ENCODE measurements around the gene GRPEL1.
"Not testable (repeated sequence)": the region's sequence is repeated elsewhere in the genome, so short reads cannot be mapped to it uniquely, and the experiment has no call there.

GRPEL1 gene

DNA sequence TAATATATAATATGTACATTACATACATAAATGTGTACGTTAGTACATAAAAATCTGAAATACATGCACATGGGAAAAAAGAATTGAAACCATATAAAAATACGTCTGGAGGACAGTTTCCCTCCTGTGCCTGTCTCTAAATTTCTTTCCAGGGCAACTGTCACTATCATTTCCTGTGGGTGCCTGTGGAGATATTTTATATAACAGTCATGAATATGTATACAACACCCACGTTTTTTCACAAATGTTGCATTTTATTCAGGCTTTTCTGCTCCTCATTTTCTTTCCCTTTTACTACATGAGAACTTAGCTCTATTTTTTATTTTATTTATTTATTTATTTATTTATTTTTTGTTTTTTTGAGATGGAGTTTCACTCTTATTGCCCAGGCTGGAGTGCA, 24.2 kb upstream of the GRPEL1 start:
- no peak for DNase-seq (ENCODE audit: low read depth)

- DNase-seq (ENCODE audit: low read depth), result no peak
Measured at GRCh38 chr4:7089213-7089986, 21.5 kb upstream of the GRPEL1 start.

GRCh38 chr4:7087036-7087435, 19.2 kb upstream of the GRPEL1 start:
- no peak for DNase-seq (ENCODE audit: low read depth)

DNA sequence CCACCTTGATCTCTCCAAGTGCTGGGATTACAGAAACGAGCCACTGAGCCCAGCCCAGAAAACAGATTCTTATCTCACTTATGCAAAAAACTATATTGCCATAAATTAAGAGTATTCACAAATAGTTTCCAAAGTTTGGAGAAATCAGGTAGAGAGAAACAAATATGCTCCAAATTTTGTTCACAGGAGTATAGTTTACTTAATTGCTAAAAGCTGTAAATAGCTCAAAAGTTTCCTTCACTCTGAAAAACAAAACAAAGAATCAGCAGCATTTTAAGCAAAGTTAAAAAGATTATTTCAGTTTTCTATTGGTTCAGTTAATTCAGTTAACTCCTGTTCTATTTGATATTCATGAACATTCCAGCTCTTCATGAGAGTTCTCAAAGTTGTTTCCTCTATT, 18.5 kb upstream of the GRPEL1 start:
- no peak for DNase-seq (ENCODE audit: low read depth)

- not testable (repeated sequence) for DNase-seq (ENCODE audit: low read depth)
Measured at GRCh38 chr4:7084564-7084961, 16.7 kb upstream of the GRPEL1 start.

- no peak for DNase-seq (ENCODE audit: low read depth)
Measured at GRCh38 chr4:7083597-7084563, 16.0 kb upstream of the GRPEL1 start.

DNA sequence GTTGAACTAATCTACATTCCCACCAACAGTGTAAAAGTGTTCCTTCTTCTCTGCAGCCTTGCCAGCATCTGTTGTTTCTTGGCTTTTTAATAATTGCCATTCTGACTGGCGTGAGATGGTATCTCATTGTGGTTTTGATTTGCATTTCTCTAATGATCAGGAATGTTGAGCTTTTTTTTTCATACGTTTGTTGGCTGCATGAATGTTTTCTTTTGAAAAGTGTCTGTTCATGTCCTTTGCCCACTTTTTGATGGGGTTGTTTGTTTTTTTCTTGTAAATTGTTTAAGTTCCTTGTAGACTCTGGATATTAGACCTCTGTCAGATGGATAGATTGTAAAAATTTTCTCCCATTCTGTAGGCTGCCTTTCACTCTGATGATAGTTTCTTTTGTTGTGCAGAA, 12.0 kb upstream of the GRPEL1 start:
- DNase-seq (ENCODE audit: low read depth), result not testable (repeated sequence)

GRCh38 chr4:7079483-7079882, 11.6 kb upstream of the GRPEL1 start:
- DNase-seq (ENCODE audit: low read depth), result not testable (repeated sequence)

GRCh38 chr4:7078025-7078424, 10.2 kb upstream of the GRPEL1 start:
- no peak for DNase-seq (ENCODE audit: low read depth)

DNA sequence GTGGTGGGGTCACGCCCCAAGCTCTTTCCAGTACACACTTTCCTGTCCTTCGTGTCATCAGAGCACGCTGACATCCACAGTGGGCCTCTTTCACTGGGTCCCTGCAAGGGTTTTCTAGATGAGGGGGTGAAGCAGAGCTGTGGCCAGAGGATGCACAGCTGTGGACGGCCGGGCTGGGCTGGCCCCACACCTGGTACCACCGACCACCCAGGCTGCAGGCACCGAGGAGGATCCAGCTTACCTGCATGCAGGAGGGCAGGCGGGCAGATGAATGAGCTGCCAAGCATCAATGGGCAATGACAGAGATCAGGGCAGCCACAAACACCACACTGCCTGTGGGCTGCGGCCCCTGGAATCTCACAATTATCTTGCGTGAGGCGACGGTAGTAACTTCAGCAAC, 9.5 kb upstream of the GRPEL1 start:
- DNase-seq (ENCODE audit: low read depth), result no peak

- no peak for DNase-seq (ENCODE audit: low read depth)
Measured at GRCh38 chr4:7076696-7077082, 8.8 kb upstream of the GRPEL1 start.

GRCh38 chr4:7075962-7076695, 8.3 kb upstream of the GRPEL1 start:
- DNase-seq (ENCODE audit: low read depth), result peak; percentile 10

DNA sequence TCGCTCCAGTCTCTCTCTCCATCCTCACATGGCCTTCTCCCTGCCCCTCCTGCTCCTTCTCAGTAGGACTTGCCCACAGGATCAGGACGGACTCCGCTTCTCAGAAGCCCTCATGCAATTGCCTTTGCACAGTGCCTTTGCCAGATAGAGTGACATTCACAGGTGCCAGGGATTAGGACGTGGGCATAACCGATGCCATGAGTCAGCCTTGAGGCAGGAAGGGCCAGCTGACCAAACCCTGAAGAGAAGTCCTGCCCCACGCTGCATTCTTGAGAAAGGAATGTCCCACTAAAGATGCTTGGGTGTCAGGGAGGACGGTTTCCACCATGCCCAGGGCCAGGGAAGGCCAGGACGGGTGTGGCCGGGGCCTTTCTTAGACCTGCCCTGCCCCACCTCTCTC, 6.6 kb upstream of the GRPEL1 start:
- DNase-seq (ENCODE audit: low read depth), result no peak

DNA sequence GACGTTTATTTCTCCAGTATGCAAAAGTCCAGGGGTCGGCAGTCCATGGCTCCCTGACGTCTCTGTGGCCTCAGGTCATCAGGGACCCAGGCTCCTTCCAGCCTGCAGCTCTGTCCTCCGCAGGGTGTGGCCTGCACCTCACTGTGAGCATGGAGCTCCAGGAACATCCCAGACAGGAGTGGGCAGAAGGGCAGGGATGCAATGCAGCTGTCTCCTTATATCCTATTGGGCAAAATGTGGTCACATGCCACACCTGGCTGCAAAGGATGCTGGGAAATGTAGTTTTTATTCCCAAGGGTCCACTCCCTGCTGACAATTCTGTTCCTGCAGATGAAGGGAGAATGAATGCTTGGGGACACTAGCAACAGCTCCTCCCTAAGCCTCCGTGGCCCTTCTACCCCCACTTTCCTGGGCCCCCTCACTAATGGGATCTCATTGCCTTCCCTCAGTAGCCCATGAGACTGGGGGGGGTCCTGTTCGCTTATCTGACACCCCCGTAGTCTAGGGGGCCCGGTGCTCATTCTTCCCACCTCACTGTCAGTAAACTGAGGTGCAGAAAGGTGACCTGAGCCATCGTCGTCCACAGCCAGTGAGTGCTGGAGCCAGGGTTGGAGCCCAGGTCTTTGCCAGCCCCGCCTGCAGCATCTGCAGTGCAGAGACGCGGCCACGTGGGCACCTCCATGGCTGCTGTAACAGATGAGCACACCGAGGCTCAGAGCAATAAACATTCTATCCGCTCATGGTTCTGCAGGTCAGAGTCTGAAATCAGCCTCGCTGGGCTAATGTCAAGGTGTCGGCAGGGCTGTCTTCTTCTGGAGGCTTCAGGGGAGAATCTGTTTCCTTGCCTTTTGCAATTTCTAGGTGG, 5.9 kb upstream of the GRPEL1 start:
- peak; percentile 10 for DNase-seq (ENCODE audit: low read depth)

GRCh38 chr4:7073059-7073458, 5.2 kb upstream of the GRPEL1 start:
- DNase-seq (ENCODE audit: low read depth), result no peak

GRCh38 chr4:7070729-7071511, 3.1 kb upstream of the GRPEL1 start:
- DNase-seq (ENCODE audit: low read depth), result peak; percentile 35

- no peak for DNase-seq (ENCODE audit: low read depth)
Measured at GRCh38 chr4:7068883-7069282, 1.0 kb upstream of the GRPEL1 start.

DNA sequence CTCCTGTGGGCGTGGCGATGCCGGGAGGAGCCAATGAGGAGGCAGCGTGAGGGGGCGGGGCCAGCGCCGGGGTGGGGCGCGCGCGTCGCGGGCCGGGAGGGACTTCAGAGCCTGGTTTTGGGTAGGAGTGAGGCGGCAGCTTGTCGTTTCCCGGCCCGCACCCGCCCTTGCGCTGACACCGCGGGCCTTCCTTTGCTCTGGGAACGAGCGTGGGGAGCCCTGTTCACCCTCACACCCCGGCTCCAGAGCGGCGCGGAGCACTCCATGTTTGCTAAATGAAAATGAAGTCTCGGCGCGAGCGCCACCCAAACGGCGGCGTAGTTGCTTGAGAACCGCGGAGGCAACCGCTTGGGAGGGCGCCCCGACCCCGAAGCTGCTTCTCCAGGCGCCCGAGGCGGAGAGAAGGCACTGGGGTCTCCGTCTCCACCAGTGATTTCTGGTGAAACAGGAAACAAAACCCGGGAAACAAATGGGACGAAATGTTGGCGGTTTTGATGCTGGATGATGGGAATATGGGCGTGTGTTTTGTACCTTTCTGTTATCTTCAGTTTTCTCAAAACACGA, 497 bp upstream of the GRPEL1 start:
- DNase-seq (ENCODE audit: low read depth), result no peak

GRCh38 chr4:7067126-7067451, 775 bp downstream of the GRPEL1 start:
- DNase-seq (ENCODE audit: low read depth), result no peak

DNA sequence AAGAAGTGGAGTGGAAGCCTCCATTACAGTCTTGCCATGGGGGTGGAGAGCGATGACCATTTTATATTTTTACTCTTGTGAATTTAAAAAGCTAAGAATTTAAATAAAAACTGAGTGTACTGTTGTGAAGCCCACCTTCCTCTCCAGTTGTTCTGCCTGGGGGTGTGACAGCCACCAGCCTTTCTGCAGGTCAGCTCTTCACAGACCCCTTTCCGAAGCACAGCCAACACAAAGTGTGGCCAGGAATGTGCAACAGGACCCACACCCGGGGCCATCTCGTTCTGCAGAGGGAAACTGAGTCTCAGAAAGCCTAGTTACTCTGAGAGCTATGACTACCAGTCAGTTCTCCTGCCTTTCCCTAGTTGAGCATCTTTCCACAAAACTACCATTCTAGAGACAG, 1.4 kb downstream of the GRPEL1 start:
- DNase-seq (ENCODE audit: low read depth), result no peak

DNA sequence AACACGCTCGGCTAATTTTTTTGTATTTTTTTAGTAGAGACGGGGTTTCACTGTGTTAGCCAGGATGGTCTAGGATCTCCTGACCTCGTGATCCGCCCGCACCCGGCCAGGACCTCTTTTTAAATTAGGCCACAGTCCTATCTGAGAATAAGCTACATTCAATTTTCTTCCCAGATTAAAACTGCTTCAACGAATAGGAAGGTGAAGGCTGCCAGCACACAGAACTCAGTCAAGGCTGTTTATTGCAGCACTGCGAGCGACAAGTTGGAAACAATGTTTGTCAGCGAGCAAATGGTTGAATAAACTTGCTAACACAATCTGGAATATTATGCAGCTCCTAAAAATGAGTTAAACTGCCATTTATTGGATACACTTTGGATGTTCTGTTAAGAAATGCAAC, 1.9 kb downstream of the GRPEL1 start:
- no peak for DNase-seq (ENCODE audit: low read depth)
